ENCODE results near the gene KLF3.
A peak's percentile ranks its signal among the peaks of the same experiment; 100 is the strongest.
"Not testable (repeated sequence)": the region's sequence is repeated elsewhere in the genome, so short reads cannot be mapped to it uniquely, and the experiment has no call there.

KLF3 gene

DNA sequence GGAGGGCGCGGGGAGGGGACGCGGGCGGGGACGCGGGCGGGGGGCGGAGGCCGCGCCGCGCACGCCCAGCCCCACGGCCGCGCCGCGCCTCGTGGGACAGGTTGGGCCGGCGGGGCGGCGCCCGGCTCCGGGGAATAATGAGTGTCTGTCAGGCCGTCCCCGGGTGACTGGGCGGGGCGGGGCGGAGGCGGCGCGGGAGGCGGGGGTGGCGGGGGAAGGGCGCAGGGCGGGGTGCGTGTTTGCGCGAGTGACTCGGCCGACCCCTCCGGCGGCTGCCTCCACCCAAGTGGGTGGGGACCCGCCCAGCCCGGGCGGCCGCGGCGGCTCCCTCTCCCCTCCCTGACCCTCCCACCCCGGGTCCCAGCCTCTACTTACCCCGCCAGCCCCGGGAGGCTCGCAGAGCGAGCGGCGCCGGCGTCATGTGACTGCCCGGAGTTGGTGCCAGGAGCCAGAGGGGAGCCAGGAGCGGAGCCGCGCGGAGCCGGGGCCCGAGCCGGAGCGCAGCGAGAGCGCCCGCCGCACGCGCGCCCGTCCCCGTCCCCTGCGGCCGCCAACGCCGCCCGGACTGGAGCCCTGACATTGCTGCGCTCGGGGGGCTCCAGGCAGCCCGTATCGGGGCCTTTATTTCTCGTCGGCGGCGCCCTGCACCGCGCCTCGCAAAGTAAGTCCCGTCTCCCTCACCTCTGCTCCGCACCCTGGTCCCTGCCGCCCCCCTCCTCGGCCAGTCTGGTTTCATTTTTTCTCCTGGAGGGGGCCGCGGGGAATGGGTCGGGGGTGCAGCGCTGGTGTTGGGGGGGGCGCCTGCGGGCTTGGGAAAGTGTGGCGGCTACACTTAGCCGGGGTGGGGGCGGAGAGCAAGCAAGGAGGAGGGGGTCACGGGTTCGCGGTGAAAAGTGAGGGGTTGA lies at the start of gene KLF3:
KLF3 (plus strand) TSS at position 399 of the 905 bp plus-strand sequence. CDS start 16,427 bp downstream, outside the sequence.
- DNase-seq (ENCODE audit: low read depth) = peak; percentile 83

GRCh38 chr4:38614231-38614630 lies 49.8 kb upstream of the KLF3 start:
- DNase-seq (ENCODE audit: low read depth) = no peak

DNA sequence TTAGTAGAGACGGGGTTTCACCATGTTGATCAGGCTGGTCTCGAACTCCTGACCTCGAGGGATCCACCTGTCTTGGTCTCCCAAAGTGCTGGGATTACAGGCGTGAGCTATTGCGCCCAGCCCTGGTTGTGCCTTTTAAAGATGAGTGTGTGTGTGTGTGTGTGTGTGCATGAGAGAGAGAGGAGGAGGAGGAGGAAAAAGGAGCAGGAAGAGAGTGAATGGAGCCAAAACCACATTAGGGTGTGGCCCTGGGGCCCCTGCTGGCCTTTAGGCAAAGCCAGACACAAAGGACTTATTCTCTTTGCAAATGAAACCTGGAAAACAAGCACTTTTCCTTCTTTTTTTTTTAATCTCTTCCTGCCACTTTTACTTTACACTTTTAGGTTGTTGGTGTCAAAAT lies 48.2 kb upstream of the KLF3 start:
- DNase-seq (ENCODE audit: low read depth) = no peak

GRCh38 chr4:38618505-38618904 lies 45.5 kb upstream of the KLF3 start:
- DNase-seq (ENCODE audit: low read depth) = no peak

- no peak for DNase-seq (ENCODE audit: low read depth)
These were observed 44.7 kb upstream of the KLF3 start for GRCh38 chr4:38619316-38619715.

GRCh38 chr4:38620065-38620464 lies 43.9 kb upstream of the KLF3 start:
- DNase-seq (ENCODE audit: low read depth) = no peak

GRCh38 chr4:38620527-38621027 lies 43.4 kb upstream of the KLF3 start:
- no peak for DNase-seq (ENCODE audit: low read depth)

- DNase-seq (ENCODE audit: low read depth) = no peak
These were observed 42.8 kb upstream of the KLF3 start for GRCh38 chr4:38621028-38621684.

- no peak for DNase-seq (ENCODE audit: low read depth)
These were observed 42.2 kb upstream of the KLF3 start for GRCh38 chr4:38621831-38622230.

GRCh38 chr4:38622340-38622739 lies 41.7 kb upstream of the KLF3 start:
- DNase-seq (ENCODE audit: low read depth) = not testable (repeated sequence)

DNA sequence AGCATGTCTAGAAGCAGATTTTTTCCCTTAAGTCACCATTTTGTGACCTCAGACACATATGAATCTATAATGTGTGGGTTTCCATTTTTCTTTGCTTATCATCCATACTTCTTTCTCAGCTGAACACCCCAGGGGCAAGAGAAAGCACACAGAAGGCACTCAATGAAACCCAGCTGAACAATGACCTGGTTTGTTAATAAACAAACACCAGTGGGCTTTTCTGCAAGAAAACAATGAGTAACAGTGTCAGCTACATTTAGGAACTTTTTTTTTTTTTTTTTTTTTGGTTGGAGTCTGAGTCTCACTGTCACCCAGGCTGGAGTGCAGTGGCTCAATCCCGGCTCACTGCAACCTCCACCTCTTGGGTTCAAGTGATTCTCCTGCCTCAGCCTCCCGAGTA lies 40.7 kb upstream of the KLF3 start:
- no peak for DNase-seq (ENCODE audit: low read depth)

GRCh38 chr4:38624311-38624710 lies 39.7 kb upstream of the KLF3 start:
- no peak for DNase-seq (ENCODE audit: low read depth)

DNA sequence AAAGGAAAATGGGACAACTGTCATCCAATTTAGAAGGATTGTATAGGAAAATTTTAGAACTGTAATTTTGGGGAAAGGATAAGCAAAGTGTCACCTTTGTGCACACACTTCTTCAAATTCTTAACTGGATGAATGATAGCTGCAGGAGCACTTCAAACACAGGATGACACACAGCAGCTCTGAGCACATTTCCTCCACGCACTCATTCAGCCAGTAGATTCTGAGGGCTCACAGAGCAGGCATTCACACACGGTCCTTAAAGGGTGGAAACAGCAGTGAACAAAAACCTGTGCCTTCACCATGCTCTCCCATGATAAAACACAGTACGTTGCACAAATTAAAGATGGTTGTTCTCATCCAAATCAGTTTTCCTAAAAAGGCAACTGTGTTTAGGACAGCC lies 38.5 kb upstream of the KLF3 start:
- no peak for DNase-seq (ENCODE audit: low read depth)

GRCh38 chr4:38626901-38627444 lies 37.0 kb upstream of the KLF3 start:
- DNase-seq (ENCODE audit: low read depth) = not testable (repeated sequence)

GRCh38 chr4:38630519-38630918 lies 33.5 kb upstream of the KLF3 start:
- DNase-seq (ENCODE audit: low read depth) = no peak

GRCh38 chr4:38634047-38634759 lies 29.8 kb upstream of the KLF3 start:
- no peak for DNase-seq (ENCODE audit: low read depth)

DNA sequence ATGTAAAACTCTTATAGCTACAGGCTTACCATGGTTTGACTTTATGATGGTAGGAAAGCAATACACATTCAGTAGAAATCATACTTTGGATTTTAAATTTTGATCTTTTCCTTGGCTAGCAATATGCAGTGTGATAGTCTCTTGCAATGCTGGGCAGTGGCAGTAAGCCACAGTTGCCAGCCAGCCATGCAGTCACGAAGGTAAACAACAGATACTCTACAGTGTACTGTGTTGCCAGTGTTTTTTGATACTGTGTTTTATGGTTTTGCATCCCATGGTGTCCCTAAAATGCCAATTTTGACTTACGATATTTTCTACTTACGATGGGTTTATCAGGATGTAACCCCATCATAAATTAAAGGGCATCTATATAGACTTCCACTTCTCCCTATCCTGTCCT lies 24.8 kb upstream of the KLF3 start:
- no peak for DNase-seq (ENCODE audit: low read depth)

GRCh38 chr4:38641811-38642210 lies 22.2 kb upstream of the KLF3 start:
- DNase-seq (ENCODE audit: low read depth) = no peak

GRCh38 chr4:38644201-38644600 lies 19.8 kb upstream of the KLF3 start:
- no peak for DNase-seq (ENCODE audit: low read depth)

- DNase-seq (ENCODE audit: low read depth) = no peak
These were observed 16.7 kb upstream of the KLF3 start for GRCh38 chr4:38647101-38647819.

DNA sequence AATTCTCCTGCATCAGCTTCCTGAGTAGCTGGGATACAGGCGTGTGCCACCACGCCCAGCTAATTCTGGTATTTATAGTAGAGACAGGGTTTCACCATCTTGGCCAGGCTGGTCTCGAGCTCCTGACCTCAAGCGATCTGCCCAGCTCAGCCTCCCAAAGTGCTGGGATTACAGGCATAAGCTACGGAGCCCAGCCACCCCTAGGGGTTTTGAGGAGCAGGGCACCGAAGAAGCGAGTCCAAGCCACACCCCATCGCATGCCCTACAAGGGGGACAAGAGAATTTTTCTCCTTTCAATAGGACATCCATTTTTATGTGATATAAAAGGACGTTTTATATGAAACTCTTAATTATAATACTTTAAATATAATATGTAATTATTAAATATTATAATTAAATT lies 13.9 kb upstream of the KLF3 start:
- no peak for DNase-seq (ENCODE audit: low read depth)

DNA sequence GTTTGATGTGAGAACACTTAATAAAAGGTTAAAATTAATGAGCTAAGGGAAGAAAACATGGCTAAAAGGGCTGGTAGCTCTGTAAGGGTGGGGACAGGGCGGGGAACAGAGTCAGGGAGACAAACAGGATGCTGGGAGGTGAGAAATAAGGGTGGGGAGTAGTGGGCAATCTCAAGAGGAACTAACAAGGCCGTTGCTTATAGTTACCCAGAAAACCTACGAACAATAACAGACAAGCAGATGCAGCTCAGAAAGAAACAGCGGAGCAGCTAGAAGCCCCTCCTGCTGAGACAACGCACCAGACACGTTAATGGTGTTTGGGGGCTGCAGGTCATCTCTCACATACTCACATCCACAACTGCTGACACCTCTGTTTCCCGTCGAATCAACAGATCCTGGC lies 9.7 kb upstream of the KLF3 start:
- no peak for DNase-seq (ENCODE audit: low read depth)

Data from activated T-helper 9 cell treated with anti-CD3 and anti-CD28 coated beads, Interleukin-2, amount 50 U/mL, for 16 hours (primary cell).